IPS-20b (cell line): ENCODE data around the gene FHOD3.

Experiments used
- H3K27ac ChIP-seq: one replicate; pipeline ENCODE4 v1.5.1; 2013; ENCODE audit warnings: low read length
- H3K27me3 ChIP-seq: 2 replicates; pipeline ENCODE4 v1.6.1; 2013; ENCODE audit warnings: mild to moderate bottlenecking, low read length, inconsistent platforms; ENCODE audit not compliant: insufficient read depth
- H3K36me3 ChIP-seq: 2 replicates; pipeline ENCODE4 v1.6.1; 2013; ENCODE audit warnings: low read depth, mild to moderate bottlenecking, inconsistent platforms, low read length, moderate library complexity; ENCODE audit not compliant: insufficient read depth
- H3K4me1 ChIP-seq: 2 replicates; pipeline ENCODE4 v1.6.1; 2013; ENCODE audit warnings: mild to moderate bottlenecking, control low read depth, inconsistent platforms, low read length, moderate library complexity; ENCODE audit not compliant: insufficient read depth
- H3K4me3 ChIP-seq: 2 replicates; pipeline ENCODE4 v1.5.1; 2013; ENCODE audit warnings: mild to moderate bottlenecking, low read length, inconsistent platforms
- H3K9ac ChIP-seq: 2 replicates; pipeline ENCODE4 v1.6.1; 2013; ENCODE audit warnings: low read depth, mild to moderate bottlenecking, inconsistent platforms, low read length, moderate library complexity
- H3K9me3 ChIP-seq: 2 replicates; pipeline ENCODE4 v1.6.1; 2013; ENCODE audit warnings: mild to moderate bottlenecking, low read depth, low read length, inconsistent platforms; ENCODE audit not compliant: insufficient read depth

FHOD3 gene

DNA sequence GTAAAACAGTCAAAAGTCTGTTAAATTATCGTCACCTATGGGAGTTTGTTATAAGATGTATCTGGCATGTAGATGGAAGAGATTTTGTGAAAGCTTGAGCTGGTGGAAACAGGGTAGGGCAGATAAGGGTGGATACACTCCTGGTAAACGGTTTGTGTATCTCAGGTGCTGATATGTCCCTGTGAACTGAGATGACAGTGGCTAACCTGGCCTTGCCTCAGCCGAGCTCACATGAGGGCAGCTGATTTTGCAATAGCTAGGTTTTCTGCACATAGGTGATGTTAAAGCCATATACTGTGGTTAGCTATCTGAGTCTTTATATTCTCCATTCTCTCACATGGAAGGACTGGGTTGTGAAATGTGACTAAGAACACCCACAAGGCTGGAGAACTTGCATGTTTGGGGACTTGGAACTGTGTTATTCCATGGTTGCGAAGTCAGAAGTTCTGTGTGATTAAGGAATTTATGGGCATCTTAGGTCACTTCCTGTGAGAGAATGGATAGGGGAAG is 326.2 kb downstream of the FHOD3 start:
- Histone ChIP-seq H3K9me3 (no peaks in the 10 kb centered on the region), H3K36me3 (no peaks in the 10 kb centered on the region), H3K4me1 (no peaks in the 10 kb centered on the region), H3K9ac (no peak overlapping the region), H3K4me3 (no peak overlapping the region), H3K27ac (no peak overlapping the region), H3K27me3 (no peaks in the 10 kb centered on the region)

DNA sequence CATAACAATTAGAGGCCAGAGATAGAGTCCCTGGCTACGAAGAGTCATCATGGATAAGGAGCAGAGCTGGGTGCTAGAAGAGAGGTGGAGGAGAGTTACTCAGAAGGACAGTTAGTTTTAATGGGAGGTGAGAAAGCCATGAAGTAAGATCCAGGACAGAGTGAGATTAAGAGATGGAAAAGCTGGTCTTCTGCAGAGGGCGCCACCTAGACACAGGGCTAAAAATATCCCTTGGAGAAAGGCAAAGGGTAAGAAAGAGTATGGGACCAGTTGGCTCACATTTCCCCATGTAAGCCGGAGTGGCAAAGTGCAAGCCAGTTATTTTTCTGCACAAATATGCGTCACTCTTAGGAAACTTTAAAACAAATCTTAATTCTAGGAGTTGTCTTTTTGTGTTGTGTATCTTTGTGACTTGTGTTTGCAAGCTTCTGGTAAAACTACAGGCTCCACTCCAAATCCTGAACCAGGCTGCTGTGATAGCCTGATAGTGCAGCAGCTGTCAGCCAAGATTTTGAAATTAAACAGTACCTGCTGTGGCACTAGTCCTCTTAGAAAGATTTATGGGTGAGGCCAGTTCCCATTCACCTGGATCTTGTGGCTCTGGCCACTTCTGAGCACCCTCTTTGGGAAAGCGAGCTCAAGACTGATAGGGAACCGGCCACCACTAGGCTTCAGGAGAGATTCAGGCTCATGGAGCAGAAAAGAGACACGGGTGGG is 327.1 kb downstream of the FHOD3 start:
- Histone ChIP-seq H3K4me1 (no peaks in the 10 kb centered on the region), H3K4me3 (no peak overlapping the region), H3K36me3 (no peaks in the 10 kb centered on the region), H3K9ac (no peak overlapping the region), H3K27me3 (no peaks in the 10 kb centered on the region), H3K27ac (no peak overlapping the region), H3K9me3 (no peaks in the 10 kb centered on the region)

DNA sequence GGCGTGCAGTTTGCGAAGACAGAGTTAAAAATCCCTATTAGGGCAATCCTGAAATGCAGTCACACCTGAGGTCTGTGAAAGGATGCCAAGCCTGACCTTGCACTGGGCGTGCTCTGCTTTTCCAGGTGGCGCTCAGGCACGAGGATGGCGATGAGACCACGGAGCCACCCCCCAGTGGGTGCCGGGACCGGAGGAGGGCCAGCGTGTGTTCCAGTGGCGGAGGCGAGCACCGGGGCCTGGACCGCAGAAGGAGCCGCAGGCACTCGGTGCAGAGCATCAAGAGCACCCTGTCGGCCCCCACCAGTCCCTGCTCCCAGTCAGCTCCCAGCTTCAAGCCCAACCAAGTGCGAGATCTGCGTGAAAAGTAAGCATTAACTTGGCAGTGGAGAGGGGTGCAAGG is 327.9 kb downstream of the FHOD3 start:
- H3K27me3 ChIP-seq, result no peaks in the 10 kb centered on the region
- no peaks in the 10 kb centered on the region for H3K36me3 ChIP-seq
- H3K4me1 ChIP-seq, result no peaks in the 10 kb centered on the region
- H3K4me3 ChIP-seq, result no peak overlapping the region
- H3K9me3 ChIP-seq, result no peaks in the 10 kb centered on the region
- no peak overlapping the region for H3K9ac ChIP-seq
- no peak overlapping the region for H3K27ac ChIP-seq

DNA sequence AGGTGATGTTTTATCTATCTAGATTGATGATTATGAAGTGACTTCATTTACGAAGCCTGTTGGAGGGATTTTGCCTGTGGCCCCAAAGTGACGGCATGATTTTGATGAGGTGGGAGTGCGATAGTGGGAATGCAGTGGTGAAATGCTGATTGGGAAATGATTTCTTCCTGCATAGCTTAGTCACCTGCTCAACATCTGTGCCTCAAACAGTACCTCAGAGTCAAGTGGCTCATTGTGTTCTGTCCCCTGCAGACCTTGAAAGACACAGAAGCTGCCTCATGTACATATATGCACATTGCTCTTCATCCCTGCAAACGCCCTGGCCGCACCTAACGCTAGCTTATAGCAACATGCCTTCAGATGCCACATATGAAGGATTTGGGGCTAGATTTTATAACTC is 330.1 kb downstream of the FHOD3 start:
- Histone ChIP-seq H3K4me1 (no peaks in the 10 kb centered on the region), H3K9me3 (no peaks in the 10 kb centered on the region), H3K27ac (no peak overlapping the region), H3K4me3 (no peak overlapping the region), H3K9ac (no peak overlapping the region), H3K27me3 (no peaks in the 10 kb centered on the region), H3K36me3 (no peaks in the 10 kb centered on the region)

DNA sequence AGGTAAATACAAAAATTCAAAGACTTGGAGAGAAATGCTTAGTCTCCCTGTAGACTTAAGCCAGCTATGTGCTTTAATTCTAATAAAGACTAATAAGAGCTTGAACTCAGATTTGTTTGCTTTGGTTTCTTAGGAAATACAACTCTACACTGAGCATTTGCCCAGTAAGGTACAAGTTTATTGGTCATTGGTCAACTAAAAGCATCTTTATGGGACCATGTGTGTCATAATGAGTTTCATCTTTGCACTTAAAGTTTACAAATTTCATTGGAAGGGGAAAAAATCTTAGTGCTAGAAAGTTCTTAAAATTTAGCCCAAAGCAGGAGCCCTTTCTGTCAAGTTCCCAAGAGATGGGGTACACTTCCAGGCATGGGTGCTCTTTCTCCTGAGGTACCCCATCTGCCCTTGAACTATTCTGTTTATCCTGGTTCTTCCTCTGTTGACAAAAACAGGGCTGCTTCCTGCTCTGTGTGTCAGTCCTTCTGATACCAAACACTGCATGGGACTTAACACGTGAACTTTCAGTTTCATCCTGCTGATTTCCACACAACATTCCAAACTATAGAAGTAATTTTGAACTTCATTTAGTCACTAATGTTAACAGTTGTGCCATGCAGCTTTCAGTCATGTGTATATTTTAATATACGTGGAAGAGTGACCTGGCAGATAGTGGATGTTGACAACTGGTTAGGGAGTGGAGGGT is 331.1 kb downstream of the FHOD3 start:
- no peak overlapping the region for H3K9ac ChIP-seq
- no peak overlapping the region for H3K27ac ChIP-seq
- no peak overlapping the region for H3K4me3 ChIP-seq

DNA sequence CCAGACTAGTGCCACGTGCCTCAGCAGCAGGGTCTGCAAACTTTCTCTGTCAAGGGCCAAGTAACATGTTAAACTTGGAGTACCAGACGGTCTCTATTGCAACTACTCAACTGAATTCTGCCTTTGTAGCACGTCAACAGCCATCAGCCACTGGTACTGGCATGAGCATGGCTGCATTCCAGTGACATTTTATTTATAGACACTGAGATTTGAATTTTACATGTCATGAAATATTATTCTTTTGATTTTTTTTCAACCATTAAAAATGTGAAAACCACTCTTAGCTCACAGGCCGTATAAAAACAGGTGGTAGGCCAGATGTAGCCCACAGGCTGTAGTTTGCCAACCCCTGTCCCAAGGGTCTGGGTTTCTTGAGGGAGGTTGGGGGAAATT is 331.6 kb downstream of the FHOD3 start:
- Histone ChIP-seq H3K4me3 (no peak overlapping the region), H3K4me1 (peaks cover 4% of the 10 kb centered on the region; the same call in 1 of the 2 replicates), H3K9ac (no peak overlapping the region), H3K27me3 (no peaks in the 10 kb centered on the region), H3K9me3 (no peaks in the 10 kb centered on the region), H3K27ac (no peak overlapping the region), H3K36me3 (no peaks in the 10 kb centered on the region)

More for the DNA sequence above, 331.1 kb downstream of the FHOD3 start:
- H3K36me3 ChIP-seq, result no peaks in the 10 kb centered on the region
- no peaks in the 10 kb centered on the region for H3K4me1 ChIP-seq
- no peaks in the 10 kb centered on the region for H3K9me3 ChIP-seq
- no peaks in the 10 kb centered on the region for H3K27me3 ChIP-seq

DNA sequence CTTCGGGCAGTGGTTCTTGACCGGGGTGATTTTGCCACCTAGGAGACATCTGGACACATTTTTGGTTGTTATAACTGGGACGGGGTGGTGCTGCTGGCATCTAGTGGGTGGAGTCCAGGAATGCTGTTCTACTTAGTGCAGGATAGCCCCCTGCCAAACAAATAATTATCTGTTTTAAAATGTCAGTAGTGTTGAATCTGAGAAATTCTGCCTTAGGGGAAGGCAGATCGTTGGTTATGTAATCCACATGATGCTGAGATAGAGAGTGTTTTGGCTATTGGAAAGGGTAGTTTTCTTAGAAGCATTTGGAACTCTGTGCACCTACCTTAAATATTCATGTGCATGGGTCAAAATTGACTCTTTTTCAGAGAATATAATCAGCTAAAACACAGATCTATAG is 332.3 kb downstream of the FHOD3 start:
- Histone ChIP-seq H3K27ac (no peak overlapping the region), H3K9me3 (no peaks in the 10 kb centered on the region), H3K36me3 (no peaks in the 10 kb centered on the region), H3K9ac (no peak overlapping the region), H3K27me3 (no peaks in the 10 kb centered on the region), H3K4me1 (peaks cover 9% of the 10 kb centered on the region), H3K4me3 (no peak overlapping the region)

DNA sequence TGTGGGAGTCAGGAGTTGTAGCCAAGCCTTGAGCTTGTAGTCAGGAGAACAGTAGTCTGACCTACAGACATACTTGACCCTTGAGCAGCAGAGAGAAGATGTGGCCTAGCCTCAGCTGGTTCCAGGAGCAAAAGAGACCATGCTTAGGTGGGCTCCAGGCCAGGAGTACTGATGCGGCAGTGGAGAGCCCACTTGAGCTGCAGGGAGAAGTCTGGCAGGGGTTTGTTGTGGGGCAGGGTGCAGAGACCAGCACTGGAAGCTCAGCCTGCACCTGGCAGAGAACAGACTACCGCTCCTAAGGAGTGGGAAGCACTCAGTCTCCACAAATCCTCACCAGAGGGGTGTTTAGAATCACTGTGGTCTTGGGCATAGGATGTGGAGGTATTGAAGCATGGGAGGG is 333.4 kb downstream of the FHOD3 start:
- Histone ChIP-seq H3K4me3 (no peak overlapping the region), H3K9me3 (no peaks in the 10 kb centered on the region), H3K4me1 (peaks cover 14% of the 10 kb centered on the region), H3K36me3 (no peaks in the 10 kb centered on the region), H3K27me3 (no peaks in the 10 kb centered on the region), H3K9ac (no peak overlapping the region), H3K27ac (no peak overlapping the region)

DNA sequence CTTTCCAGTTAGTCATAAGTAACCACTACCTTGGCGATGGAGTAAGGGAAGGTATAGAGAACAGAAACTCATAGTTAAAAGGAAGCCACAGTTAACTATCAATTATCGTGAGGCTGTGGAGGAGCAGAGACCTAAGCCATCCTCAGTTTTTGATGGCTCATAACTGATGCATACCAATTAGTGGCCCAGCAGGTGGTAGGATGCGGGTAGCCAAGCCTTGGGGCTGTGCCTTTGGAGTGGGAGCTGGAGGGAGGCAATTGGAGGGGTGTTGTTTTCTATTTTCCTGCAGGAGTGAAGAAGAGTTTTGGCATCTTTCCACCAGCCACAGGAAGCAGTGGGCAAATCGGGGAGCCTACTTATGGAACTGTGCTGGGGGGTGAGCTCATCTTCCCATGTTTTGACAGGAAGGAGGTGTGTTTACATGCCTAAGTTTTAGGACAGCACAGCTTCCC is 336.5 kb downstream of the FHOD3 start:
- Histone ChIP-seq H3K27me3 (no peaks in the 10 kb centered on the region), H3K36me3 (no peaks in the 10 kb centered on the region), H3K9ac (no peak overlapping the region), H3K4me1 (peaks cover 14% of the 10 kb centered on the region), H3K27ac (no peak overlapping the region), H3K4me3 (no peak overlapping the region), H3K9me3 (no peaks in the 10 kb centered on the region)

DNA sequence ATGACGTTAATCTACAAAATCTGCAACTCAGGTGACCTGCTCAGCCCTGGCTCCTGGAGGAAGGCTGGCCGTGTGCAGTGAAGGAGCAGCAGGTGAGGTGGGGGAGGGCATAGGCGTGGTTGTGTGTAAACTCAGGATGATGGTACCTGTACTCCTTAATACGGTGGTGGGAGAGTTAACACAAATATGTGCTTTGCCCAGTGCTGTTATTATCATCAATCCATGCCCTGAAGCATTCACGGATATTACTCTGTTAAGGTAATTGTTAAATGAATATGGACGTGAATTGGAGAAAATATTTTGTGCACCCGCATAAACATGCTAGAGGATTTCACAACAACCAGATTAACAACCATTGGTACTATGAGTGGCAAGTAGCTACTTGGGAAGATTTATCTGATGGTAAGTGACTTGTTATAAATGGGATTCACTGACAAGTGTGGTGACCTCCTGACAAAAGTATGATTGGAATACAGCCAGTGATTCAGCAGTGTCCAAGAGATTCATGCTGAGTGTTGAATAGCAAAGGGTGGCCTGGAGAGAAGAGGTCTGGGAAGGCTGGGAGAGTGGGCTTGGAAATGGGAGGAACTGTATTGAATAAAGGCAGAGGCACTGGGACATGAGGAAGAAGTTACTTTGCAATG is 337.2 kb downstream of the FHOD3 start:
- H3K4me3 ChIP-seq, result no peak overlapping the region
- H3K27me3 ChIP-seq, result no peaks in the 10 kb centered on the region
- no peaks in the 10 kb centered on the region for H3K36me3 ChIP-seq
- no peaks in the 10 kb centered on the region for H3K9me3 ChIP-seq
- H3K27ac ChIP-seq, result no peak overlapping the region
- H3K4me1 ChIP-seq, result peaks cover 14% of the 10 kb centered on the region
- H3K9ac ChIP-seq, result no peak overlapping the region

DNA sequence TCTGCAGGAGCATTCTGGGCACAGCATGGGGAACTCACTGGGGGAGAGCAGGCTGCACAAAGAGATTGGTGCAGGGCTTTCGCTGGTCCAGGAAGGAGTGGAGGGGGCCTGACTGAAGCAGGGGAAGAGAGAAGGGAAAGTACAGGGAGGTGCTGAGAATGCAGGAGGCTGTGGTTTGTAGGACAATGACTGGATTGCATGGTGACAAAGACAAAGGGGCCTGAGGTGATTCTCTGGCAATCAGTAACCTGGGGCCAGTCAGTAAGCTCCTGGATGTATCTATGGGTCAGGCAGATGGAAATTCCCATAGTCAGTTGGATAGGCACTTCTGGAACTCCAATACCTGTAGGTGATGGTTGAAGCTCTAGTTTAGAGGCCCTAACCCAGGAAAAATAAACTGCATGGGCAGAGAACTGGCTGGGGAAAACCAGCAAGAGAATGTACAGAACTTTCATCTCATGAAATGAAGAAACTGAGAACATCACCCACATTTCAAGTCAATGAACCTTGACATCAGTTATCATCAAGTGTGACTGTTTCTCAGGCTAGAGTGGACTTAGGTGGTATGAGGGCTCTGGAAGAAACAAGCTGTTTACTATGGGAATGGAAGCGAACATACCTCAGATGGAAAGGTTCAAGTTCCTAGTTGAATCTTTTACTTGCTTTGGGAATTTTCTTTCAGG is 338.0 kb downstream of the FHOD3 start:
- H3K27ac ChIP-seq, result no peak overlapping the region
- H3K9ac ChIP-seq, result no peak overlapping the region
- H3K4me1 ChIP-seq, result peaks cover 14% of the 10 kb centered on the region
- no peak overlapping the region for H3K4me3 ChIP-seq
- no peaks in the 10 kb centered on the region for H3K36me3 ChIP-seq
- no peaks in the 10 kb centered on the region for H3K9me3 ChIP-seq
- H3K27me3 ChIP-seq, result no peaks in the 10 kb centered on the region
